ENCODE measurements around the gene NRXN2.

Gene NRXN2

GRCh38 chr11:64745189-64745520, 22.2 kb upstream of the NRXN2 start:
- TF ChIP-seq TAF1 (IDR thresholded peaks at IDR 0.05; ENCODE audit: borderline replicate concordance, insufficient read depth, low read length) = no peak
- TF ChIP-seq POLR2AphosphoS5 (IDR thresholded peaks at IDR 0.05; ENCODE audit: low read depth, low read length) = no peak
- TF ChIP-seq SIN3A (IDR thresholded peaks at IDR 0.05; ENCODE audit: borderline replicate concordance, insufficient read depth, low read length) = no peak
- no peak for TF ChIP-seq REST (IDR thresholded peaks at IDR 0.05; ENCODE audit: insufficient read depth in 1 of 2, low read depth in 2 of 2, low read length in 2 of 2)
- TF ChIP-seq FOXP2 (optimal IDR thresholded peaks at IDR 0.05; ENCODE audit: borderline replicate concordance, extremely low read depth, extremely low read length, insufficient read depth) = no peak

- TF ChIP-seq REST (IDR thresholded peaks at IDR 0.05; ENCODE audit: insufficient read depth in 1 of 2, low read depth in 2 of 2, low read length in 2 of 2) (no peak), FOXP2 (optimal IDR thresholded peaks at IDR 0.05; ENCODE audit: borderline replicate concordance, extremely low read depth, extremely low read length, insufficient read depth) (no peak), TAF1 (IDR thresholded peaks at IDR 0.05; ENCODE audit: borderline replicate concordance, insufficient read depth, low read length) (no peak), SIN3A (IDR thresholded peaks at IDR 0.05; ENCODE audit: borderline replicate concordance, insufficient read depth, low read length) (no peak), POLR2AphosphoS5 (IDR thresholded peaks at IDR 0.05; ENCODE audit: low read depth, low read length) (no peak)
Measured at GRCh38 chr11:64744544-64745188, 21.7 kb upstream of the NRXN2 start.

DNA sequence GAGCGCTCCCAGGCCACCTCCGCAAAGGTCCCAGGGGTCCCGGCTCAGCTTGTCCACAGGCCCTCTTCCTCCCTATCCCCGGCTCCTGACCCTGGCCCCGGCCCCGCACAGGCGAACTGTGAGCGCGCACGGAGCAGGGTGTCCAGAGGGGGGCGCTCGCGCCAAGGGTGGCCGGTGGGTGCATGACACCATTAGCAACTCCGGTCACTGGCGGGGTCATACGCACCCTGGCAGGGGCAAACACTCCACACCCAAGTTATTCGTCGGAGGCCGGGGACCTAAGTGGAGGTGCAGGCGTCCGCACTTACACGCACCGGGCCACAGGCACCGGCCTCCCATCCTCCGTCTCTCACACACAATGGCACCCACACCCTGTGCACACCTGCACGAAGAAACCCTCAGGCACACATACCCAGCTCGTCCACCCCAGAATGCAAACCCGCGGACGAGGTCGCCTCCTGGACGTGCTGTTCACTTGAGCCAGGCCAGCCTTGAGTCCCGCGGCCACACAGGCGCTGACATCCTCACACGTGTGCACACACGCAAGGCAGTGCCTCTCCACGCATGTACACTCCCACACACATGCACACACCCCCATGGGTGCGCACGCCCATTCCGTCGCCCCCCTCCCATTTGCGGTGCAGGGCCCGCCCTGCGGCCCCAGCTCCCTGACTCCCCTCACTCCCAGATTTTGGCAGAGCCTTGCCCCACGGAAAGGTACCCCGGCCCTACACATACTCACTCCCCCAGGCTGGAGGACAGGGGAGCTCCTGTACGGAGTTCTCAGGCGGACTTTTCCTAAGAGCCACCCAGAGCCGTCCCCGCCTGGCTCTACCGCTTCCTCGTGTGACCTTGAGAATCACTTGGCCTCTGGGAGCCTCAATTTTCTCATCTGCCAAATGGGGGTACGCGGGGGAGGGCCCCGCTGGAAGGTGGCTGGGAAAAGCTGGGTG, 20.9 kb upstream of the NRXN2 start, which contains the start of gene RASGRP2:
Gene RASGRP2, minus strand, starts transcription at position 552 of the 953 bp plus-strand sequence. CDS start 1,276 bp downstream, outside the sequence.
- no peak for TF ChIP-seq POLR2AphosphoS5 (IDR thresholded peaks at IDR 0.05; ENCODE audit: low read depth, low read length)

DNA sequence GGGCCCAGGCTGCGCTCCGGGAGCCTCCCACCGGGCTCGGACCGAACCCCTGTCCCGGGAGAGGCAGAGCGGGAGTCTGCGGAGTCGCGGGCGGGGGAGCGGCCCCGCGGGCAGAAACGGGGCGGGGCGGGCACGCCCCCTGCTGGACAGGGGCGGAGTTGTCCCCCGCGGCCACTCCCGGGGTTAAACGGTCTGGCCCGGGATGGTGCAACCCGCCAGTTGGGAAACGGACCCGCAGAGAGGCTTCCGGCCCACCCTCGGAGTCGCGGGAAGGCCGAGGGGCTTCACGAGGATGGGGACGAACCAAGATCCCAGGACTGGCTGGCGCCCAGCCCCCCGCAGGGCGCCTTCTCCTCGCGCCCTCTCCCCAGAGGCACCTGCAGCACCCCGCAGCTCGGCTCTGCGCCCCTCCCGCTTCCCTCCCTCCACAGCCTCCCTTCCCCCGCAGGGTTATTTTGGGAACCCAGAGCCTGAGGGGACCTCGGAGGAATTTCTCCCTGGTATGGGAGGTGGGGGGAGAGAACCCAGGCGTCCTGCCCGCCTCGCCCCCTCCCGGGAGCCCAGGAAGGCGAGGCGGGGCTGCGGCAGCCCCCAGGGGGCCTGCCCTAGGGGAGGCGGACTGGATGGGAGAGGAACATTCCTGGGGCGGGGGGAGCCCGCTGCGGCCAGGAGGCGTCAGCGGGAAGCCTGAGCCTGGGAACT, 20.0 kb upstream of the NRXN2 start:
- no peak for TF ChIP-seq SIN3A (IDR thresholded peaks at IDR 0.05; ENCODE audit: borderline replicate concordance, insufficient read depth, low read length)
- TF ChIP-seq FOXP2 (optimal IDR thresholded peaks at IDR 0.05; ENCODE audit: borderline replicate concordance, extremely low read depth, extremely low read length, insufficient read depth) = peak; percentile 68

DNA sequence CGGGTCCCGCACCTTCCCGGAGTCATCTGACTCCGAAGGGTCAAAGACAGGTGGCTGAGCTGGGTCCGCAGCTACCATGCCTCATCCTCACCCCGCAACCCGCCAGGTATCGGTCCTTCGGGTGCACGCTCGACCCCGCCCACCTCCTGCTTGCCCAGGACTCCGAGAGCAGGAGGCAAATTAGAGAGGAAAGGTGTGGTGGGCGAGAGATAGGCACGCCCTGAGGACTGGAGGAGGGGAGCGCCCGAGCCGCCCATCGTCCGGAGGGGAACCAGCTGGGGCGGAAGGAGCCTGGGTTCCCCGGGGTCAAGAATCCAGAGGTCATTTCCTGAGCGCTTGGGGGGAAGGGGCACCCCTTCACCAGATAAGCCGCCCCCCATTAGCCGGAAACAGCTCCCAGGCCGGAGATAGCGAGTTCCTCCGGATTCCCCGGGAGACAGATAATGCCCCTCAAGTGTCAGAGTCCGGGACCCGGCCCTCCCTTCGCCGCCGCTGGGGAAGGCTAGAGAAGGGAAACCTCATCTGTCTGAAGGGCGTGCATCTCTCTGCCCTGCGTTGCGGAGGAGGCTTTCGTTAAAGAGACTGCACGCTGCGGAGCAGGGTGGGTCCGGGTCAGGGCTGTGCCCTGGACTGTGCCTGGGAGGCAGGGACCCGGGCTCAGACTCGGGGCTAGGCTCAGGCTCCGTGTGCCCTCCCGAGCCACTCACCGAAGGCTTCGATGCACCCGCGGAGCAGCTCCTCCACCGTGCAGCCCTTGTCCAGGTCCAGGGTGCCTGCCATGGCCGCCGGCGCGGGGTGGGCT, 19.3 kb upstream of the NRXN2 start:
- TF ChIP-seq SIN3A (IDR thresholded peaks at IDR 0.05; ENCODE audit: borderline replicate concordance, insufficient read depth, low read length) (no peak), TAF1 (IDR thresholded peaks at IDR 0.05; ENCODE audit: borderline replicate concordance, insufficient read depth, low read length) (no peak), REST (IDR thresholded peaks at IDR 0.05; ENCODE audit: insufficient read depth in 1 of 2, low read depth in 2 of 2, low read length in 2 of 2) (no peak), POLR2AphosphoS5 (IDR thresholded peaks at IDR 0.05; ENCODE audit: low read depth, low read length) (no peak), FOXP2 (optimal IDR thresholded peaks at IDR 0.05; ENCODE audit: borderline replicate concordance, extremely low read depth, extremely low read length, insufficient read depth) (no peak)
